Stomach (tissue), 4 donors: Measurements from ENCODE around the gene ADSS1.

Experiments used
- CTCF ChIP-seq, 7 experiments: fragments of 450-650 bp in 4 of 7; fragments of 200-600 bp in 3 of 7; sonication (generic) in 3 of 7; IDR thresholded peaks; one replicate each; pipeline ENCODE4 v1.5.1; 2016 to 2019; ENCODE audit warnings: antibody characterized with exemption in 7 of 7, control low read depth in 2 of 7, mild to moderate bottlenecking in 1 of 7
- POLR2A ChIP-seq, 4 donors: fragments of 450-650 bp; IDR thresholded peaks; one replicate each; pipeline ENCODE4 v1.6.1; 2016; ENCODE audit warnings: antibody characterized with exemption in 4 of 4, control low read depth in 2 of 4, mild to moderate bottlenecking in 1 of 4, moderate library complexity in 1 of 4
- POLR2AphosphoS5 ChIP-seq, 3 donors: sonication (generic); formaldehyde crosslinking; IDR thresholded peaks; one replicate each; pipeline ENCODE4 v1.6.1; 2016; ENCODE audit warnings: antibody characterized with exemption in 3 of 3

- no peak for TF ChIP-seq POLR2A (IDR thresholded peaks at IDR 0.05)
- no peak for TF ChIP-seq CTCF (IDR thresholded peaks at IDR 0.05)
- TF ChIP-seq POLR2AphosphoS5 (IDR thresholded peaks at IDR 0.05), result no peak
These were observed 5.2 kb upstream of the ADSS1 start for GRCh38 chr14:104718871-104719270.
